Measurements from ENCODE around the gene MAML3.

MAML3 gene

GRCh38 chr4:140012688-140013486, 141.1 kb downstream of the MAML3 start:
- no peak overlapping the region for H3K27ac Mint-ChIP-seq
- peaks cover 12% of the 10 kb centered on the region for H3K4me1 Mint-ChIP-seq (ENCODE audit: low read depth)
- intact Hi-C loops (cut with micrococcal nuclease) = loop anchor here (1.0 to 10.0 kb wide), 5 partner anchors 138 to 347 kb away; no protein-coding TSS in a partner anchor
- no peaks in the 10 kb centered on the region for H3K9me3 Mint-ChIP-seq
- H3K4me3 Mint-ChIP-seq = no peak overlapping the region
- no peaks in the 10 kb centered on the region for H3K27me3 Mint-ChIP-seq
- no peaks in the 10 kb centered on the region for H3K36me3 Mint-ChIP-seq (ENCODE audit: low read depth)

GRCh38 chr4:140005699-140006098, 148.3 kb downstream of the MAML3 start:
- intact Hi-C loops (cut with micrococcal nuclease) = no loop called here
- H3K9me3 Mint-ChIP-seq = no peaks in the 10 kb centered on the region
- H3K27ac Mint-ChIP-seq = no peak overlapping the region
- H3K4me3 Mint-ChIP-seq = no peak overlapping the region
- no peaks in the 10 kb centered on the region for H3K36me3 Mint-ChIP-seq (ENCODE audit: low read depth)
- no peaks in the 10 kb centered on the region for H3K27me3 Mint-ChIP-seq
- H3K4me1 Mint-ChIP-seq (ENCODE audit: low read depth) = peaks cover 7% of the 10 kb centered on the region

- intact Hi-C loops (cut with micrococcal nuclease) = no loop called here
- Mint-ChIP-seq H3K36me3 (ENCODE audit: low read depth) (no peaks in the 10 kb centered on the region), H3K27ac (no peak overlapping the region), H3K27me3 (no peaks in the 10 kb centered on the region), H3K4me1 (ENCODE audit: low read depth) (peaks cover 7% of the 10 kb centered on the region), H3K9me3 (no peaks in the 10 kb centered on the region), H3K4me3 (no peak overlapping the region)
Observed at GRCh38 chr4:140004922-140005627, 148.9 kb downstream of the MAML3 start.

DNA sequence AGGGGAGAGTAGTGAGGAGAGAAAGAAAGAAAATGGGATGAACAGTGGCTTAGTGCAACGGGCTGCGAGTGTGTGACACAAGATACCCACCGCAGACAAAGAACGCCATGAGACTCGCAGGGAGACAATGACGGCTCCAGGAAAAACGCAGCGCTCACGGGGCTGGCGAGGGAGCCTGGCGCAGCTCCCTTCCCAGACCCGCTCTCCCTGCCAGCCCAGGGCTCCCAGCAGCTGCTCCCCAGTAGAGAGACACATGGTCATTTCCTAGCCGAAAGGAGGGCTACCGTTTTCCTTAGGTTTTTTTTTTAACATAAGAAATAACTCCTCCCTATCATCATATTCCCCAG, 149.5 kb downstream of the MAML3 start:
- Mint-ChIP-seq H3K36me3 (ENCODE audit: low read depth) (no peaks in the 10 kb centered on the region), H3K9me3 (no peaks in the 10 kb centered on the region), H3K27me3 (no peaks in the 10 kb centered on the region), H3K4me3 (no peak overlapping the region), H3K27ac (no peak overlapping the region), H3K4me1 (ENCODE audit: low read depth) (peaks cover 7% of the 10 kb centered on the region)
- intact Hi-C loops (cut with micrococcal nuclease) = no loop called here

DNA sequence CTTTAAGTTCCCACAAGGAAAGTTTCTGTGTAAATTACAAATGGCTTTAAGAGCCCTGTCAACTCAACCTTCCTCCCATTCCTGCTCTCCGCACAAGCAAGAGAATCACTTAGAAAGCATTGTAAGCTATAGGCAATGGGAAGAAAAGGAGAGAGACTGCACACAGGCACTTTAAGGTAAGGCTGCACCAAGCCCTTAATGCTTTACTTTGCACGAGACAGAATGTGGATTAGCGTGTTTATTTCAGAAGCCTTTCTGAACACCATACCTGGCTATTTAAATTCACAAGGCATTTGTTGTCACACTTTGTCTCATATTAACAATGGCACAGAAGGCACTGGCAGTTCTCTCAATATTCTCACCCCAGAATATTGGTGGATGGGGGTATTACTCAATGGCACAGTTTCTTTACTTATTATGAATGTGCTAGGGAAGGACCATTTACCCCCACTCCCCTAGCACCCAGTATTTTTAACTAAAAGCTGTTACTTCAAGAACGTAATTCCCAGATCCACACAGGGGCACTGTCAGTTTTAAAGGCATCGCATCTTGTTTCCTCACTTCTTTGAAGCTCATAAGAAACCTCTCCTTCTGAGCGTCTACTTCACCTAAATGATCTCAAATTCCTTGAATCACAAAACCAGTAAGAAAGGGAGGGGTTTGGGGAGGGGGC, 150.0 kb downstream of the MAML3 start:
- Mint-ChIP-seq H3K27ac (no peak overlapping the region), H3K27me3 (no peaks in the 10 kb centered on the region), H3K9me3 (no peaks in the 10 kb centered on the region), H3K36me3 (ENCODE audit: low read depth) (no peaks in the 10 kb centered on the region), H3K4me3 (no peak overlapping the region), H3K4me1 (ENCODE audit: low read depth) (peaks cover 7% of the 10 kb centered on the region)
- intact Hi-C loops (cut with micrococcal nuclease) = no loop called here

GRCh38 chr4:140000232-140000631, 153.8 kb downstream of the MAML3 start:
- Mint-ChIP-seq H3K4me3 (no peak overlapping the region), H3K36me3 (ENCODE audit: low read depth) (no peaks in the 10 kb centered on the region), H3K4me1 (ENCODE audit: low read depth) (peaks cover 7% of the 10 kb centered on the region), H3K27me3 (no peaks in the 10 kb centered on the region), H3K27ac (no peak overlapping the region), H3K9me3 (no peaks in the 10 kb centered on the region)
- intact Hi-C loops (cut with micrococcal nuclease) = no loop called here

GRCh38 chr4:139988863-139989765, 164.9 kb downstream of the MAML3 start:
- intact Hi-C loops (cut with micrococcal nuclease) = no loop called here
- Mint-ChIP-seq H3K9me3 (no peaks in the 10 kb centered on the region), H3K4me3 (no peak overlapping the region), H3K27me3 (no peaks in the 10 kb centered on the region), H3K4me1 (ENCODE audit: low read depth) (peaks cover 36% of the 10 kb centered on the region), H3K36me3 (ENCODE audit: low read depth) (no peaks in the 10 kb centered on the region), H3K27ac (no peak overlapping the region)

DNA sequence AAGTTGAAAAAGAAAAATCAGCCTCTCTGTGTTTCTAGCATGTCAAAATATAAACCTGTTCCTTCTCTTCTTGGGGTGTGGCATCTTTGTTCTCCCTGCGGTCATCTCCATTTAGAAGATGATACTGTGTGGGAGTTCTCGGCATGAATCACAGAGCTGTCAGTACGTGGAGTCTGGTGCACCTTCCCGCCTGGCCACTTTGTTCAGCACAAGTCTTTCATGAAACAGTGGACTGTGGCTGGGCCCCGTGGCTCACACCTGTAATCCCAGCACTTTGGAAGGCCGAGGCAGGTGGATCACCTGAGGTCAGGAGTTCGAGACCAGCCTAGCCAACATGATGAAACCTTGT, 166.5 kb downstream of the MAML3 start:
- Mint-ChIP-seq H3K9me3 (no peaks in the 10 kb centered on the region), H3K36me3 (ENCODE audit: low read depth) (no peaks in the 10 kb centered on the region), H3K4me1 (ENCODE audit: low read depth) (peaks cover 43% of the 10 kb centered on the region), H3K4me3 (no peak overlapping the region), H3K27me3 (no peaks in the 10 kb centered on the region), H3K27ac (peak overlapping the region; percentile 35)
- intact Hi-C loops (cut with micrococcal nuclease) = no loop called here

GRCh38 chr4:139986689-139987501, 167.1 kb downstream of the MAML3 start:
- H3K9me3 Mint-ChIP-seq = no peaks in the 10 kb centered on the region
- peak overlapping the region; percentile 16 for H3K27ac Mint-ChIP-seq

GRCh38 chr4:139986106-139986505, 167.9 kb downstream of the MAML3 start:
- Mint-ChIP-seq H3K36me3 (ENCODE audit: low read depth) (no peaks in the 10 kb centered on the region), H3K4me1 (ENCODE audit: low read depth) (peaks cover 51% of the 10 kb centered on the region), H3K27me3 (no peaks in the 10 kb centered on the region), H3K9me3 (no peaks in the 10 kb centered on the region), H3K27ac (peak overlapping the region; percentile 16), H3K4me3 (no peak overlapping the region)
- intact Hi-C loops (cut with micrococcal nuclease) = no loop called here

More at GRCh38 chr4:139986689-139987501, 167.1 kb downstream of the MAML3 start:
- Mint-ChIP-seq H3K36me3 (ENCODE audit: low read depth) (no peaks in the 10 kb centered on the region), H3K4me1 (ENCODE audit: low read depth) (peaks cover 48% of the 10 kb centered on the region), H3K4me3 (no peak overlapping the region), H3K27me3 (no peaks in the 10 kb centered on the region)
- intact Hi-C loops (cut with micrococcal nuclease) = no loop called here

DNA sequence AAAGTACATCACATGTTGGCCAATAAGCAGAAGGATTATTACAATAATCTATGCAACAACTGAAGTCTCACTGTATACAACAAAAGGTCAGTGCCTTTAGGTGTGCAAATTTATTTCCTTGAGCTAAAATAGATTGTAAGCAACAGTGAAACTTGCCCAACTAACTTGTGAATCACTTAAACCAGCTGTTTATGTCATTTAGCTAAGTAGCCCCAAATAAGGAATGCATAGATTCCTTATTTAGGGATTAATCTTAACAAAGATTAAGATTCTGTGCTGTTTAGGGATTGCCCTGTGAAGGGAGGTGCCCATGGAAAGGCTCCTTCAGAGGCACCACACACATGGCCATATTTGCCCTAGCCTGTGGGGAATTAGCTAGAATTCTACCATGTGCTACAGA, 168.6 kb downstream of the MAML3 start:
- Mint-ChIP-seq H3K4me1 (ENCODE audit: low read depth) (peaks cover 52% of the 10 kb centered on the region), H3K4me3 (no peak overlapping the region), H3K36me3 (ENCODE audit: low read depth) (peaks cover under 1% of the 10 kb centered on the region), H3K27ac (no peak overlapping the region), H3K27me3 (no peaks in the 10 kb centered on the region), H3K9me3 (no peaks in the 10 kb centered on the region)
- intact Hi-C loops (cut with micrococcal nuclease) = no loop called here

DNA sequence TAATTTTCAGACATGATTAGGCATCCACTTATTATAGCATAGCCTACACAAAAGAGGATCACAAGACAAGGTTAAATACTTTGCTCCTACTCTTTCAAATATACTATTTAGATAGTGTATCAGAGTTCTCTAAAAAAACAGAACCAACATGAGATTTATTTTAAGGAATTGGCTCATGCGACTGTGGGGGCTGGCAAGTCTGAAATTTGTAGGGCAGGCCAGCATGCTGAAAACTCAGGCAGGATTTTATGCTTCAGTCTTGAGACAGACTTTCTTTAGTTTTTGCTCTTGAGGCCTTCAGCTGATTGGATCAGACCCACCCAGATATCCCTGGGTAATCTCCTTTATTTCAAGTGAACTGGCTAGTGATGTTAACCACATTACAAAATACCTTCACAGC, 169.5 kb downstream of the MAML3 start:
- Mint-ChIP-seq H3K36me3 (ENCODE audit: low read depth) (peaks cover 5% of the 10 kb centered on the region), H3K9me3 (no peaks in the 10 kb centered on the region), H3K4me1 (ENCODE audit: low read depth) (peaks cover 56% of the 10 kb centered on the region), H3K4me3 (no peak overlapping the region), H3K27ac (no peak overlapping the region), H3K27me3 (peaks cover 2% of the 10 kb centered on the region)
- intact Hi-C loops (cut with micrococcal nuclease) = no loop called here

- peak overlapping the region; percentile 74 for H3K27ac Mint-ChIP-seq
- H3K4me3 Mint-ChIP-seq = peak overlapping the region; percentile 20
- peaks cover 5% of the 10 kb centered on the region for H3K36me3 Mint-ChIP-seq (ENCODE audit: low read depth)
- H3K9me3 Mint-ChIP-seq = no peaks in the 10 kb centered on the region
- H3K27me3 Mint-ChIP-seq = peaks cover 2% of the 10 kb centered on the region
- H3K4me1 Mint-ChIP-seq (ENCODE audit: low read depth) = peaks cover 72% of the 10 kb centered on the region
- intact Hi-C loops (cut with micrococcal nuclease) = no loop called here
Observed at GRCh38 chr4:139978692-139979091, 175.3 kb downstream of the MAML3 start.
